Keratinocyte (primary cell): ENCODE measurements around the gene ACSL3. TPM values are rescaled to one million over a fixed set of nuclear protein-coding genes. Genes with fewer than 3 reads are reported as not detected.

Source experiments
- DNase-seq: peaks from one replicate; pipeline ENCODE4 v3.0.0-alpha.2; 2011; ENCODE audit warnings: low read depth, missing footprints, low spot score
- FAIRE-seq: peaks from 2 replicates; lab custom pipeline; 2011; peaks lifted over from hg19 to GRCh38; lab: Jason Lieb, UNC
- H2AFZ ChIP-seq: 2 replicates; pipeline ENCODE4 v1.6.0; 2012; ENCODE audit warnings: low read length, control low read depth, inconsistent platforms; ENCODE audit not compliant: control insufficient read depth
- H3K27ac ChIP-seq: 2 replicates; pipeline ENCODE4 v1.5.1; 2011; ENCODE audit warnings: low read length; ENCODE audit not compliant: control insufficient read depth, insufficient read depth
- H3K27me3 ChIP-seq: 3 replicates; pipeline ENCODE4 v1.6.0; 2011; ENCODE audit warnings: low read length; ENCODE audit not compliant: control insufficient read depth, insufficient read depth; ENCODE audit errors: extremely low read depth
- H3K36me3 ChIP-seq, 2 experiments: 2 replicates in 1 of 2; 3 replicates in 1 of 2; pipeline ENCODE4 v1.5.1; 2011; ENCODE audit warnings: low read length in 2 of 2, mild to moderate bottlenecking in 1 of 2; ENCODE audit not compliant: control insufficient read depth in 2 of 2, insufficient read depth in 2 of 2; ENCODE audit errors: extremely low read depth in 1 of 2
- H3K4me1 ChIP-seq: 3 replicates; pipeline ENCODE4 v1.5.1; 2011; ENCODE audit warnings: low read length; ENCODE audit not compliant: control insufficient read depth, insufficient read depth; ENCODE audit errors: extremely low read depth
- H3K4me2 ChIP-seq: 3 replicates; pipeline ENCODE4 v1.6.0; 2011; ENCODE audit warnings: low read depth, low read length; ENCODE audit not compliant: control insufficient read depth, insufficient read depth; ENCODE audit errors: extremely low read depth
- H3K4me3 ChIP-seq, 3 experiments: fragments of 200-600 bp in 1 of 3; sonication (generic) in 1 of 3; 2 replicates in 2 of 3; 3 replicates in 1 of 3; pipeline ENCODE4 v1.5.1; 2011 to 2016; ENCODE audit warnings: low read length in 3 of 3, mild to moderate bottlenecking in 3 of 3, control low read depth in 2 of 3, inconsistent platforms in 1 of 3, low read depth in 1 of 3, mixed read lengths in 1 of 3, mixed run types in 1 of 3, moderate library complexity in 1 of 3; ENCODE audit not compliant: control insufficient read depth in 2 of 3, insufficient read depth in 2 of 3; ENCODE audit errors: extremely low read depth in 1 of 3
- H3K79me2 ChIP-seq: 2 replicates; pipeline ENCODE4 v1.6.0; 2012; ENCODE audit warnings: low read length; ENCODE audit not compliant: control insufficient read depth, insufficient read depth
- H3K9ac ChIP-seq: 3 replicates; pipeline ENCODE4 v1.6.0; 2011; ENCODE audit warnings: low read length; ENCODE audit not compliant: control insufficient read depth, insufficient read depth; ENCODE audit errors: extremely low read depth
- H3K9me1 ChIP-seq: 3 replicates; pipeline ENCODE4 v1.6.0; 2011; ENCODE audit warnings: low read length; ENCODE audit not compliant: control insufficient read depth, insufficient read depth; ENCODE audit errors: extremely low read depth
- H3K9me3 ChIP-seq: 2 replicates; pipeline ENCODE4 v1.5.1; 2012; ENCODE audit warnings: low read depth, low read length; ENCODE audit not compliant: control insufficient read depth
- H4K20me1 ChIP-seq: 3 replicates; pipeline ENCODE4 v1.6.0; 2011; ENCODE audit warnings: low read length; ENCODE audit not compliant: control insufficient read depth, insufficient read depth; ENCODE audit errors: extremely low read depth
- CTCF ChIP-seq, 3 experiments: IDR thresholded peaks in 1 of 3; conservative IDR thresholded peaks in 1 of 3; optimal IDR thresholded peaks in 1 of 3; 2 replicates in 2 of 3; 3 replicates in 1 of 3; pipeline versions ENCODE3 to v1.5.1; 2011; ENCODE audit warnings: low read length in 3 of 3, mild to moderate bottlenecking in 3 of 3, moderate library complexity in 2 of 3, control low read depth in 1 of 3, inconsistent platforms in 1 of 3; ENCODE audit not compliant: insufficient read depth in 2 of 3; ENCODE audit errors: extremely low read depth in 1 of 3
- EZH2 ChIP-seq: IDR thresholded peaks from one replicate; pipeline ENCODE4 v1.6.1; 2012; ENCODE audit warnings: inconsistent platforms, mild to moderate bottlenecking, low read length, moderate library complexity
- dilution Hi-C: fragments of 300-500 bp; cut with MboI; formaldehyde crosslinking; loops from one replicate; pipeline ENCODE4 v1.7.0; 2020; ENCODE audit warnings: low sequenced_read_pairs; ENCODE audit not compliant: extremely low pct_ligation_motif_present
- polyA plus RNA-seq, 5 experiments: library from polyadenylated mRNA; depleted of rRNA in 3 of 5; stranded (reverse) in 3 of 5; stranded (forward) in 1 of 5; unstranded in 1 of 5; fragments of >200 nt; gene quantifications; 1 replicate in 1 of 5; 2 replicates in 3 of 5; 3 replicates in 1 of 5; pipeline versions ENCODE4 v1.2.1 to v1.2.3, GENCODE V29; 2011 to 2012; ENCODE audit warnings: missing spikeins in 2 of 5, low read depth in 1 of 5, low replicate concordance in 1 of 5

Gene ACSL3
- polyA plus RNA-seq, 1 donor (not counting 4 experiments of a cell fraction or from before 2014, with no cell fraction given): 197 TPM

- peak; percentile 73 for FAIRE-seq
- H3K27ac ChIP-seq: peak overlapping the region; percentile 12
These were observed 3.5 kb downstream of the ACSL3 start for GRCh38 chr2:222864296-222864695.

GRCh38 chr2:222865301-222865700, 4.5 kb downstream of the ACSL3 start:
- no peak overlapping the region for H3K9ac ChIP-seq
- H3K9me3 ChIP-seq: no peaks in the 10 kb centered on the region
- H4K20me1 ChIP-seq: peaks cover 48% of the 10 kb centered on the region
- H2AFZ ChIP-seq: no peak overlapping the region
- peaks cover 0 to 4% of the 10 kb centered on the region in 2 experiments for H3K36me3 ChIP-seq
- H3K27ac ChIP-seq: no peak overlapping the region
- FAIRE-seq (no peak), DNase-seq (no peak)
- no peak overlapping the region for H3K4me3 ChIP-seq
- peaks cover 94% of the 10 kb centered on the region for H3K79me2 ChIP-seq
- H3K4me1 ChIP-seq: peaks cover 26% of the 10 kb centered on the region
- peaks cover 8% of the 10 kb centered on the region for H3K9me1 ChIP-seq
- H3K4me2 ChIP-seq: peak overlapping the region; percentile 16
- no peaks in the 10 kb centered on the region for H3K27me3 ChIP-seq
- TF ChIP-seq EZH2 (no peak), CTCF (optimal IDR thresholded peaks at IDR 0.05 in 1 of 3, IDR thresholded peaks at IDR 0.05 in 1 of 3, conservative IDR thresholded peaks at IDR 0.05 in 1 of 3; ENCODE audit: extremely low read depth in 1 of 3, insufficient read depth in 2 of 3, low read length in 3 of 3) (no peak)
- dilution Hi-C loops: no loop called here

More at GRCh38 chr2:222864296-222864695, 3.5 kb downstream of the ACSL3 start:
- peak overlapping the region in 2 of 3 experiments; percentile 96 to 99 for H3K4me3 ChIP-seq
- H3K79me2 ChIP-seq: peaks cover 84% of the 10 kb centered on the region
- peaks cover 35% of the 10 kb centered on the region for H3K4me1 ChIP-seq
- no peak overlapping the region for H3K9ac ChIP-seq
- H2AFZ ChIP-seq: no peak overlapping the region
- TF ChIP-seq CTCF (optimal IDR thresholded peaks at IDR 0.05 in 1 of 3, IDR thresholded peaks at IDR 0.05 in 1 of 3, conservative IDR thresholded peaks at IDR 0.05 in 1 of 3; ENCODE audit: extremely low read depth in 1 of 3, insufficient read depth in 2 of 3, low read length in 3 of 3): no peak
- no peak for TF ChIP-seq EZH2
- peaks cover 38% of the 10 kb centered on the region for H4K20me1 ChIP-seq
- no peak for DNase-seq
- no peaks in the 10 kb centered on the region for H3K9me3 ChIP-seq
- dilution Hi-C loops: no loop called here
- peak overlapping the region; percentile 95 for H3K4me2 ChIP-seq
- H3K9me1 ChIP-seq: peaks cover 8% of the 10 kb centered on the region
- H3K27me3 ChIP-seq: no peaks in the 10 kb centered on the region
- peaks cover 0 to 4% of the 10 kb centered on the region in 2 experiments for H3K36me3 ChIP-seq
